PC-9 (cell line): ENCODE data around the gene SUV39H1. TPM values are rescaled to one million over a fixed set of nuclear protein-coding genes. Genes with fewer than 3 reads are reported as not detected.

Source experiments
- BruUV-seq: library from RNA; stranded (reverse); fragments of 400-500 nt; replicated peaks from 2 replicates; lab custom pipeline; 2021; lab: Mats Ljungman, UMichigan
- CTCF ChIA-PET: fragments of 300-600 bp; sonication (Branson Sonifier 250); formaldehyde crosslinking; loops from one replicate; lab custom pipeline; 2022; ENCODE audit warnings: antibody characterized with exemption; lab: Charles Lee
- POLR2A ChIA-PET: fragments of 300-600 bp; sonication (Branson Sonifier 250); formaldehyde crosslinking; loops from one replicate; lab custom pipeline; 2022; ENCODE audit warnings: antibody characterized with exemption; ENCODE audit not compliant: unreplicated experiment; lab: Charles Lee
- DNase-seq, 2 experiments: peaks; one replicate each; pipeline versions ENCODE4 v3.0.0 to v3.0.0-alpha.2; 2015 to 2022; ENCODE audit warnings: mixed read lengths in 1 of 2
- H2AFZ ChIP-seq: fragments of 200-600 bp; sonication (generic); 2 replicates; pipeline ENCODE4 v1.8.1; 2017; ENCODE audit warnings: antibody characterized with exemption
- H3F3A ChIP-seq: fragments of 200-600 bp; sonication (generic); 2 replicates; pipeline ENCODE4 v1.8.1; 2017; ENCODE audit warnings: antibody characterized with exemption, mild to moderate bottlenecking, low read depth; ENCODE audit not compliant: insufficient read depth
- H3K27ac ChIP-seq: fragments of 200-600 bp; sonication (generic); 2 replicates; pipeline ENCODE4 v1.6.1; 2016; ENCODE audit warnings: mixed run types
- H3K27me3 ChIP-seq: fragments of 200-600 bp; sonication (generic); 2 replicates; pipeline ENCODE4 v1.6.1; 2016; ENCODE audit warnings: low read depth, mixed run types; ENCODE audit not compliant: insufficient read depth
- H3K36me3 ChIP-seq: fragments of 200-600 bp; sonication (generic); 2 replicates; pipeline ENCODE4 v1.6.1; 2016; ENCODE audit warnings: low read depth, mixed run types
- H3K4me1 ChIP-seq: fragments of 200-600 bp; sonication (generic); replicated peaks from 2 replicates; pipeline ENCODE4 v1.6.1; 2016; ENCODE audit warnings: mixed run types; ENCODE audit not compliant: insufficient read depth
- H3K4me2 ChIP-seq: fragments of 200-600 bp; sonication (generic); 2 replicates; pipeline ENCODE4 v1.6.1; 2017; ENCODE audit warnings: mixed run types
- H3K4me3 ChIP-seq: fragments of 200-600 bp; sonication (generic); 2 replicates; pipeline ENCODE4 v1.6.1; 2016; ENCODE audit warnings: mixed run types
- H3K79me2 ChIP-seq: fragments of 200-600 bp; sonication (generic); 2 replicates; pipeline ENCODE4 v1.6.1; 2017; ENCODE audit warnings: low read depth, mixed run types
- H3K9me2 ChIP-seq: fragments of 200-600 bp; sonication (generic); 2 replicates; pipeline ENCODE4 v1.8.1; 2017; ENCODE audit warnings: mild to moderate bottlenecking; ENCODE audit not compliant: insufficient read depth
- H3K9me3 ChIP-seq: fragments of 200-600 bp; sonication (generic); 2 replicates; pipeline ENCODE4 v1.8.1; 2016; ENCODE audit warnings: low read depth; ENCODE audit not compliant: insufficient read depth
- H4K20me1 ChIP-seq: fragments of 200-600 bp; sonication (generic); 2 replicates; pipeline ENCODE4 v1.8.1; 2017; ENCODE audit not compliant: insufficient read depth
- CTCF ChIP-seq: fragments of 200-600 bp; sonication (generic); conservative IDR thresholded peaks from 2 replicates; pipeline ENCODE4 v1.6.1; 2017; ENCODE audit warnings: mixed run types, antibody characterized with exemption, mild to moderate bottlenecking, moderate library complexity
- EZH2 ChIP-seq: fragments of 200-600 bp; sonication (generic); IDR thresholded peaks from 2 replicates; pipeline ENCODE4 v1.8.0; 2017; ENCODE audit warnings: antibody characterized with exemption, low read depth
- intact Hi-C: fragments of 100-400 bp; cut with micrococcal nuclease; formaldehyde crosslinking; loops from one replicate; pipeline ENCODE4 v1.10.0; 2022; ENCODE audit not compliant: unreplicated experiment
- total RNA-seq: library from RNA; stranded (reverse); gene quantifications from 2 replicates; pipeline ENCODE4 v1.2.3, GENCODE V29; 2021

The SUV39H1 gene
- total RNA-seq, 1 experiment from 2014 or later = 11.7 TPM

DNA sequence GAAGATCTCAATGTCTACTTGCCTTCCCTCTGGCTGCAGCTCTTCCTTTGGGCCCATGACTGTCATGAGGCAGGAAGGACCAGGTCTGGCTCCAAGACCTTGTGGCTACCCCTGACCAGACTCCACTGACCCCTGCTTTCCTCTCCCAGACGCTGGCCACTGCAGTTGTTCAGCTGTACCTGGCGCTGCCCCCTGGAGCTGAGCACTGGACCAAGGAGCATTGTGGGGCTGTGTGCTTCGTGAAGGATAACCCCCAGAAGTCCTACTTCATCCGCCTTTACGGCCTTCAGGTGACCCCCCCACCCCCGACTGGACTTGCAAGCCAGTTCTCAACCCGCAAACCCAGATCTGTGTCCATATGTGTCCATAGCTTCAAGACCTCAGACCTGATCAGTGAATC lies 12.4 kb upstream of the SUV39H1 start:
- no peaks in the 10 kb centered on the region for H3K4me1 ChIP-seq

DNA sequence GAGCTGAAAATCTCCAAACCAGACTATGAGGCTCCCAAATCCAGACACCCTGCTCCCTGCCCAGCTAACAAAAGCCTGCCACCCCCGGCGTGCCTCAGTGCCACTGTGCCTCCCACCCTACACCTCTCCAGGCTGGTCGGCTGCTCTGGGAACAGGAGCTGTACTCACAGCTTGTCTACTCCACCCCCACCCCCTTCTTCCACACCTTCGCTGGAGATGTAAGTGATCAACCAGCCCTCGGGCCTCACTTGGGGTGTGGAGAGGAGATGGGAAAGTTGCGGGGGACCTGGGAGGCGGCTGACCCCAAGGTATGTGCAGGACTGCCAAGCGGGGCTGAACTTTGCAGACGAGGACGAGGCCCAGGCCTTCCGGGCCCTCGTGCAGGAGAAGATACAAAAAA lies 11.1 kb upstream of the SUV39H1 start:
- Histone ChIP-seq H3K27me3 (no peaks in the 10 kb centered on the region), H3K4me2 (no peak overlapping the region), H2AFZ (no peak overlapping the region), H3K79me2 (no peaks in the 10 kb centered on the region), H3F3A (no peaks in the 10 kb centered on the region), H3K4me1 (no peaks in the 10 kb centered on the region), H3K9me3 (no peaks in the 10 kb centered on the region), H3K36me3 (no peaks in the 10 kb centered on the region), H3K4me3 (no peak overlapping the region), H4K20me1 (no peaks in the 10 kb centered on the region), H3K9me2 (no peaks in the 10 kb centered on the region), H3K27ac (no peak overlapping the region)
- no peak for TF ChIP-seq CTCF
- no peak for TF ChIP-seq EZH2
- intact Hi-C loops = no loop called here
- CTCF ChIA-PET = no interaction called here
- no TSS peak for BruUV-seq
- DNase-seq = no peak
- POLR2A ChIA-PET = no interaction called here

More for the DNA sequence above, 12.4 kb upstream of the SUV39H1 start:
- no peaks in the 10 kb centered on the region for H3K27me3 ChIP-seq
- H3F3A ChIP-seq = no peaks in the 10 kb centered on the region
- intact Hi-C loops = no loop called here
- no peaks in the 10 kb centered on the region for H4K20me1 ChIP-seq
- DNase-seq = no peak
- H3K9me3 ChIP-seq = no peaks in the 10 kb centered on the region
- no peaks in the 10 kb centered on the region for H3K79me2 ChIP-seq
- H3K4me3 ChIP-seq = no peak overlapping the region
- H3K9me2 ChIP-seq = no peaks in the 10 kb centered on the region
- H3K36me3 ChIP-seq = no peaks in the 10 kb centered on the region
- BruUV-seq = no TSS peak
- ChIA-PET POLR2A (no interaction called here), CTCF (no interaction called here)
- no peak overlapping the region for H3K27ac ChIP-seq
- no peak overlapping the region for H2AFZ ChIP-seq
- no peak for TF ChIP-seq EZH2
- TF ChIP-seq CTCF = no peak
- no peak overlapping the region for H3K4me2 ChIP-seq

- intact Hi-C loops = no loop called here
- Histone ChIP-seq H2AFZ (no peak overlapping the region), H3K36me3 (no peaks in the 10 kb centered on the region), H3K9me2 (no peaks in the 10 kb centered on the region), H3K4me2 (no peak overlapping the region), H3K27me3 (no peaks in the 10 kb centered on the region), H3K4me3 (no peak overlapping the region), H3F3A (no peaks in the 10 kb centered on the region), H3K79me2 (no peaks in the 10 kb centered on the region), H3K4me1 (no peaks in the 10 kb centered on the region), H4K20me1 (no peaks in the 10 kb centered on the region), H3K9me3 (no peaks in the 10 kb centered on the region), H3K27ac (no peak overlapping the region)
- ChIA-PET POLR2A (no interaction called here), CTCF (no interaction called here)
- no TSS peak for BruUV-seq
- DNase-seq = no peak
- no peak for TF ChIP-seq CTCF
- no peak for TF ChIP-seq EZH2
Measured at GRCh38 chrX:48688531-48689150, 7.9 kb upstream of the SUV39H1 start.
